Measurements from ENCODE around the gene TRMT44. TPM values are rescaled to one million over a fixed set of nuclear protein-coding genes. Genes with fewer than 3 reads are reported as not detected.
A peak's percentile ranks its signal among the peaks of the same experiment; 100 is the strongest.

Gene TRMT44
- total RNA-seq, 1 donor from 2014 or later, result 24.5 TPM

DNA sequence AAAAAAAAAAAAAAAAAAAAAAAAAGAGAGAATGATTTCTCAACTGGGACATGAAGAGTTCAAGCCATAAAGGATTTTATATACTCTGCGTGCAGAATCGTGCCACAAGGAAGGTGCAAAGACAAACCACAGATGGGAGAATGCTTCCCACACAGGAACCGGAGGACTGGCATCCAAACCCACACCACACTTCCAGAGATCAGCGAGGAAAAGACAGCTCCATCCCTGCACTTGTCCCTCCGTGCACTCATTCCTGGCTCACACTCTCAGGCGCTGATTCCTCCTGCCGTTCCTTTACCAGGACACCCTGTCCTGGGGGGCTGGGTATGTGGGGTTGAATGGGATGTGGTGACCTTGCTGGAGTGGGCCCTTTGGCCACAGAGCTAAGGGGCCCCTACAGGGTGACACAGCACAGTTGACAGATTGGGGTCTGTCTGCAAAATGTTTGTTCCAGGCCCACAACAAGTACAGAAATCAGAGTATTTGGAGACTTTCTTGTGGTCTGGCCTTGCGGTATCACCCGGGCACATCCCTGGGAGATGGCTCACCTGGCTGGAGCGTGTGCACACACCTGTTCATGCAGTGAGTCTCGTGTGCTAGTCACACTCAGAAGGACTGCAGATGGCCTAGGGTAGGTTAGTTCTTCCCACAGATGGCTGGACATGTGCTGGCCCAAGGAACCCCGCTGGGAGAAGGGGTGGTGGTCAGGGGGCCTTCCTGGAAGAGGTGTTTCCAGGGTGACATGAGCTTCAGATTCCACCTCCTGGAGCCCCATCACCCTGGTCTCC, 84.2 kb downstream of the TRMT44 start:
- peaks cover 14% of the 10 kb centered on the region for H3K9me3 Mint-ChIP-seq (ENCODE audit: unreplicated experiment)
- no peaks in the 10 kb centered on the region for H3K36me3 Mint-ChIP-seq (ENCODE audit: unreplicated experiment)
- TF ChIP-seq, protein P1, sequence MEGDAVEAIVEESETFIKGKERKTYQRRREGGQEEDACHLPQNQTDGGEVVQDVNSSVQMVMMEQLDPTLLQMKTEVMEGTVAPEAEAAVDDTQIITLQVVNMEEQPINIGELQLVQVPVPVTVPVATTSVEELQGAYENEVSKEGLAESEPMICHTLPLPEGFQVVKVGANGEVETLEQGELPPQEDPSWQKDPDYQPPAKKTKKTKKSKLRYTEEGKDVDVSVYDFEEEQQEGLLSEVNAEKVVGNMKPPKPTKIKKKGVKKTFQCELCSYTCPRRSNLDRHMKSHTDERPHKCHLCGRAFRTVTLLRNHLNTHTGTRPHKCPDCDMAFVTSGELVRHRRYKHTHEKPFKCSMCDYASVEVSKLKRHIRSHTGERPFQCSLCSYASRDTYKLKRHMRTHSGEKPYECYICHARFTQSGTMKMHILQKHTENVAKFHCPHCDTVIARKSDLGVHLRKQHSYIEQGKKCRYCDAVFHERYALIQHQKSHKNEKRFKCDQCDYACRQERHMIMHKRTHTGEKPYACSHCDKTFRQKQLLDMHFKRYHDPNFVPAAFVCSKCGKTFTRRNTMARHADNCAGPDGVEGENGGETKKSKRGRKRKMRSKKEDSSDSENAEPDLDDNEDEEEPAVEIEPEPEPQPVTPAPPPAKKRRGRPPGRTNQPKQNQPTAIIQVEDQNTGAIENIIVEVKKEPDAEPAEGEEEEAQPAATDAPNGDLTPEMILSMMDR (IDR thresholded peaks at IDR 0.05), result no peak
- H3K27ac Mint-ChIP-seq (ENCODE audit: unreplicated experiment), result peak overlapping the region; percentile 90
- H3K4me1 Mint-ChIP-seq (ENCODE audit: unreplicated experiment), result peaks cover 31% of the 10 kb centered on the region
- DNase-seq (ENCODE audit: extremely low spot score, unreplicated experiment), result no peak
- H3K4me3 Mint-ChIP-seq (ENCODE audit: unreplicated experiment), result no peak overlapping the region
- H3K27me3 Mint-ChIP-seq (ENCODE audit: unreplicated experiment), result no peaks in the 10 kb centered on the region

DNA sequence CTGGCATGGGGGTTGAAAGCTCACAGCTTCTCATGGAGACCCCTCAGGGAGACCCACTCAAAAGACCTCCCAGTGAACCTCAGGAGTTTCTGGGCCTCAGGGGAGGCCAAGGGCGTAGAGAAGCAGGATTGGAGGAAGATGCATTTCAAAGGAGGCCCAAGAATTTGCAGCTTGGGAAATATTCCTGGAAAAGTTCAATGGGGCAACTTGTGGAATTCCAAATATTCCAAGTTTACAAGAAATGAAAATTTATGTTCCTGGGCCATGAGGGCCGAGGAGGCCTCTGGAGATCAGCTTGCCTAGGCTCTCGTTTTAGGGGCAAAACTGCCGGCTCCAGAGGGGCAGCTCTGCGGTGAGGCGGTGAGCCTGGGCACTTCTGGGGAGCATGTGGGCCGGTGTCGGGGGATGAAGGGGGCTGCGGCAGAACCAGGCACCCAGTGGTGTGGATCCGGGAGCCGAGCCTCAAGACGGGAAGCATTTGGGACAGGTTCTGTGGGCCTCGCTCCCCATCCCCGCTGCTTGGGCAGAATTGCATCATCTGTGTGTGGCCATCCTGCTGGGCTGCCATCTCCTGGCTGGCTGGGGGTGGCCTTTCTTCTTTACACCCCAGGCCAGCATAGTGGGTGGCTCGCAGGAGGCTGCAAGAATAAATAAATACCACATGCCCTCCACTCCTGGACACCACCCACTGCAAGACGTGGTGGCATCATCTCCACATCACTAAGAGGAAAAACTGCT, 85.0 kb downstream of the TRMT44 start:
- peak overlapping the region; percentile 90 for H3K27ac Mint-ChIP-seq (ENCODE audit: unreplicated experiment)
- H3K36me3 Mint-ChIP-seq (ENCODE audit: unreplicated experiment), result no peaks in the 10 kb centered on the region
- H3K9me3 Mint-ChIP-seq (ENCODE audit: unreplicated experiment), result peaks cover 7% of the 10 kb centered on the region
- H3K27me3 Mint-ChIP-seq (ENCODE audit: unreplicated experiment), result no peaks in the 10 kb centered on the region
- TF ChIP-seq, protein P1 (IDR thresholded peaks at IDR 0.05), result peak; percentile 12
- H3K4me1 Mint-ChIP-seq (ENCODE audit: unreplicated experiment), result peaks cover 31% of the 10 kb centered on the region
- peak overlapping the region; percentile 26 for H3K4me3 Mint-ChIP-seq (ENCODE audit: unreplicated experiment)
- DNase-seq (ENCODE audit: extremely low spot score, unreplicated experiment), result no peak

Other genes starting within 250 kb of the TRMT44 start
- 0.70 and 1.6 TPM in 2 replicates for gene SH3TC1, start 241.5 kb upstream of the TRMT44 start, total RNA-seq
- 0.16 and 0.37 TPM in 2 replicates for gene HTRA3, start 171.0 kb upstream of the TRMT44 start, total RNA-seq
- gene ACOX3, start 54 bp upstream of the TRMT44 start, total RNA-seq, result 25.2 and 25.9 TPM in 2 replicates
- gene GPR78, start 139.6 kb downstream of the TRMT44 start, total RNA-seq, result 0.26 and 0.54 TPM in 2 replicates
- gene CPZ, start 152.0 kb downstream of the TRMT44 start, total RNA-seq, result 10.3 and 10.7 TPM in 2 replicates

All from osteocyte (in vitro differentiated cells).